Ovary (tissue), 9 donors: ENCODE data around the gene FAM53B. TPM values are rescaled to one million over a fixed set of nuclear protein-coding genes. Genes with fewer than 3 reads are reported as not detected.
A peak's percentile ranks its signal among the peaks of the same experiment; 100 is the strongest.
"Not testable (repeated sequence)": the region's sequence is repeated elsewhere in the genome, so short reads cannot be mapped to it uniquely, and the experiment has no call there.

ENCODE experiments used
- DNase-seq, 5 donors: peaks; one replicate each; pipeline ENCODE4 v3.0.0-alpha.2; 2019 to 2020
- H3K27ac ChIP-seq, 2 donors: fragments of 200-600 bp; one replicate each; pipeline versions ENCODE4 v1.5.1 to v1.8.0; 2019 to 2022
- H3K27me3 ChIP-seq: fragments of 200-600 bp; one replicate; pipeline ENCODE4 v1.8.0; 2022
- H3K36me3 ChIP-seq: fragments of 200-600 bp; sonication (generic); one replicate; pipeline ENCODE4 v1.5.1; 2019
- H3K4me1 ChIP-seq: one replicate; pipeline ENCODE4 v1.8.1; 2013; ENCODE audit warnings: mild to moderate bottlenecking, moderate library complexity; ENCODE audit not compliant: insufficient read depth
- H3K4me3 ChIP-seq: fragments of 200-600 bp; sonication (generic); one replicate; pipeline ENCODE4 v1.5.1; 2017
- H3K9me3 ChIP-seq, 2 donors: fragments of 200-600 bp in 1 of 2; sonication (generic) in 1 of 2; one replicate each; pipeline versions ENCODE4 v1.5.1 to v1.8.1; 2013 to 2019; ENCODE audit warnings: mild to moderate bottlenecking in 1 of 2, moderate library complexity in 1 of 2
- CTCF ChIP-seq, 3 donors: fragments of 450-650 bp in 2 of 3; fragments of 200-600 bp in 1 of 3; IDR thresholded peaks; one replicate each; pipeline versions ENCODE4 v1.5.1 to v1.8.0; 2016 to 2022; ENCODE audit warnings: antibody characterized with exemption in 3 of 3, mild to moderate bottlenecking in 1 of 3
- EP300 ChIP-seq: sonication (generic); formaldehyde crosslinking; IDR thresholded peaks from one replicate; pipeline ENCODE4 v1.6.1; 2017; ENCODE audit warnings: antibody characterized with exemption
- POLR2A ChIP-seq: fragments of 450-650 bp; IDR thresholded peaks from one replicate; pipeline ENCODE4 v1.6.1; 2017; ENCODE audit warnings: antibody characterized with exemption, mild to moderate bottlenecking, moderate library complexity
- WGBS, 3 donors: extraction: QIAGEN DNeasy Blood & Tissue Kit in 1 of 3; methylation state at CpG; one replicate each; pipeline versions ENCODE4 v1.1.5 to v1.1.7; 2013 to 2017; 5-methylcytosine and 5-hydroxymethylcytosine counted together
- intact Hi-C, 4 donors: fragments of 100-400 bp; cut with DNase I; formaldehyde crosslinking; loops; one replicate each; pipeline versions ENCODE4 v1.11.0 to v1.15.1; 2022 to 2023
- polyA plus RNA-seq, 2 donors: library from polyadenylated mRNA; stranded (reverse); fragments of 200-250 nt in 1 of 2; fragments of 350-450 nt in 1 of 2; fragmentation: Illumina TruSeq in 1 of 2; extraction: RNeasy Lipid Tissue Mini Kit (QIAGEN cat#74804) in 1 of 2; gene quantifications; one replicate each; pipeline ENCODE4 v1.2.3, GENCODE V29; 2013 to 2014
- total RNA-seq, 7 donors: library from RNA; depleted of rRNA in 2 of 7; stranded (reverse); fragments of >200 nt in 2 of 7; fragmentation: NEBNext Ultra II Directional in 3 of 7; extraction: Animal tissue kit (Norgen Biotek cat#: 25700) in 3 of 7; gene quantifications; one replicate each; pipeline versions ENCODE4 v1.1.0 to v1.2.4, GENCODE V29; 2016 to 2023
- donor health status: DM: no; HTN: no; CAD: no; lungs with moderate emphysema.
- donor health status: DM: no; HTN: no; CAD: no.
- donor health status: Bipolar disorder and iron deficiency.
- donor health status: DM: yes; HTN: yes; CAD: no.
- donor health status: DM: no; HTN: no; CAD: no.
- donor health status: DM: yes; HTN: yes; CAD: no.

FAM53B gene
- total and polyA plus RNA-seq, 9 donors = 9.7 to 77.6 (median 45.5) TPM

GRCh38 chr10:124588736-124589490 is 155.3 kb downstream of the FAM53B start:
- Histone ChIP-seq H3K4me3 (no peak overlapping the region), H3K36me3 (no peaks in the 10 kb centered on the region), H3K9me3 (no peaks in the 10 kb centered on the region), H3K4me1 (peaks cover 14% of the 10 kb centered on the region), H3K27me3 (no peaks in the 10 kb centered on the region), H3K27ac (peak overlapping the region in 1 of 2 donors; percentile 60)
- DNase-seq = peak; percentile 70 to 75 (median 74)
- 7 to 12% (median 10%) methylated on average over 15 of the region's 15 CpGs for WGBS, 3 donors
- intact Hi-C loops = no loop called here
- TF ChIP-seq POLR2A = no peak
- no peak for TF ChIP-seq EP300
- no peak for TF ChIP-seq CTCF (IDR thresholded peaks at IDR 0.05)

GRCh38 chr10:124588341-124588735 is 155.8 kb downstream of the FAM53B start:
- H3K4me3 ChIP-seq, H3K36me3 ChIP-seq, H3K27me3 ChIP-seq, H3K9me3 ChIP-seq, intact Hi-C loops: not testable (repeated sequence)
- WGBS, 3 donors = 55 to 71% (median 70%) methylated on average over 6 of the region's 6 CpGs
- peak in 1 of 5 donors; percentile 45 for DNase-seq
- H3K4me1 ChIP-seq = peaks cover 14% of the 10 kb centered on the region
- H3K27ac ChIP-seq = peak overlapping the region in 1 of 2 donors; percentile 60

- H3K27ac ChIP-seq = peak overlapping the region in 1 of 2 donors; percentile 60
- H3K4me1 ChIP-seq = peaks cover 14% of the 10 kb centered on the region
- no peak for TF ChIP-seq POLR2A
- TF ChIP-seq EP300 = no peak
- no peak for TF ChIP-seq CTCF (IDR thresholded peaks at IDR 0.05)
- H3K36me3 ChIP-seq = no peaks in the 10 kb centered on the region
- 91 to 93% (median 93%) methylated on average over 11 of the region's 11 CpGs for WGBS, 3 donors
- H3K4me3 ChIP-seq = no peak overlapping the region
- intact Hi-C loops = no loop called here
- no peaks in the 10 kb centered on the region for H3K27me3 ChIP-seq
- no peaks in the 10 kb centered on the region for H3K9me3 ChIP-seq
- DNase-seq = peak in 1 of 5 donors; percentile 28
These were observed 156.4 kb downstream of the FAM53B start for GRCh38 chr10:124587811-124588211.

DNA sequence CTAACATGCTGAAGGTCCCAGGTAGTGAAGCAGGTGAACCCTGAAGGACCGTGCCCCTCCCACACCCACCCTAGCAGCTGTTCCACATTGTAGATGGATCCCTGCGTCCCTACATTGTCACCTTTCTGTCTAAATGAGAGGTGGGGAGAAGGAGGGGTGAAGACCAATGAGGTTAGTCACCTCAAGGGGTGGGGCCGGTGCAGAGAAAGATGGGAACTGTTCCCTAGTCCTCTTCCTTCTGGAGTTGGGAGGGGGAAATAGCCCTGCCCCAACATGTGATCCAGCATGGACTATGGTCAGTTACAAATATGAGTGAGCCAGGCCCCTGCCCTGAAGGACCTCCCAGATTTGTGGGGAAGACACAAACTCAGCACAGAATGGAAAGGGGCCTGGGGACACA is 158.0 kb downstream of the FAM53B start:
- no peaks in the 10 kb centered on the region for H3K36me3 ChIP-seq
- TF ChIP-seq CTCF (IDR thresholded peaks at IDR 0.05) = no peak
- TF ChIP-seq EP300 = no peak
- TF ChIP-seq POLR2A = no peak
- no peak for DNase-seq
- intact Hi-C loops = no loop called here
- no peaks in the 10 kb centered on the region for H3K9me3 ChIP-seq
- peaks cover 14% of the 10 kb centered on the region for H3K4me1 ChIP-seq
- no peak overlapping the region for H3K27ac ChIP-seq
- H3K27me3 ChIP-seq = no peaks in the 10 kb centered on the region
- 92 to 94% (median 94%) methylated on average over 3 of the region's 3 CpGs for WGBS, 3 donors
- H3K4me3 ChIP-seq = no peak overlapping the region

DNA sequence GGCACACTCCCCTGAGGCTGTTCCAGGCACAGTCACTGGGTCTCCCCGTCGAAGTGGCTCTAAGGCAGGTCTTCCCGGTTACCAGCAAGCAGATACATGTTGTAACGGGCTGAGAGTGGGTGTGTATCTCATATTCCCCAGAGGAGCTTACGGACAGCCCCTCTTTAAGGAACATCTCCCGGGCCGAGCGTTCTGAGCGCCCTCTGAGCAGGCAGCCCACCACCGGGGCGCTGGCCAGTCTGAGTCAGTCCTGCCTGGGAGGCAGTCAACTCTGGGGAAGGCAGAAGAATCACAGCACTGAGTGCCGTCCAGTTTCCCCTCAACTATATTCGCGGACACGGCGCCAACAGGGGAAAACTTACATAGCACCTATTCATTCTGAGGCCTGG is 165.2 kb downstream of the FAM53B start:
- Histone ChIP-seq H3K9me3 (no peaks in the 10 kb centered on the region), H3K27me3 (no peaks in the 10 kb centered on the region), H3K4me1 (no peaks in the 10 kb centered on the region), H3K27ac (no peak overlapping the region), H3K36me3 (no peaks in the 10 kb centered on the region), H3K4me3 (no peak overlapping the region)
- WGBS, 3 donors = 77 to 81% (median 80%) methylated on average over 14 to 16 of the region's 16 CpGs
- intact Hi-C loops = no loop called here
- DNase-seq = peak in 1 of 5 donors; percentile 26
- TF ChIP-seq CTCF (IDR thresholded peaks at IDR 0.05) (no peak), POLR2A (no peak), EP300 (no peak)
